ENCODE data around the gene PPP1R3A.

The PPP1R3A gene

DNA sequence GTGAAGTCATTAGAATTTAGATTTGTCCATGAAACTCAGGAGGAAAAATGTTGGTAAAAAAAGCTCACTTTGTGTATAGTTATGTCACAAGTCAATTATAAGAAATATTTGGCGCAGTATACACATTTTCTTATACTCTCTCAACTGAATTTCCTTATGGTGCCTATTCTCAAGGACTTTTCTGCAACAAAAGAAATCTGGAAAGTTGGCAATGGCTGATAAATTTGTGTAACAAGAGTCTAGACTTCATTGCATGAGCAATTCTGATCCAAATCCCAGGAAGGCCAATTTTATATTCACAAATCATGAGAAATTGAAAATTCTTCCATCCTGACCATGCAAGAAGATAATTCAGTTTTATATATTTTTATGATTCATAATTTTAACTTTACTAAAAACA, 35.7 kb downstream of the PPP1R3A start:
- POLR2A ChIA-PET: no interaction called here
- CTCF ChIA-PET: no interaction called here
- H3K4me1 ChIP-seq (ENCODE audit: control insufficient read depth, insufficient read depth, low read length): no peaks in the 10 kb centered on the region
- H3K27ac ChIP-seq (ENCODE audit: extremely low read depth, low read depth, low read length): no peak overlapping the region
- H3K36me3 ChIP-seq (ENCODE audit: control insufficient read depth in 2 of 2, insufficient read depth in 1 of 2, low read length in 2 of 2): no peaks in the 10 kb centered on the region
- TF ChIP-seq, protein P1, sequence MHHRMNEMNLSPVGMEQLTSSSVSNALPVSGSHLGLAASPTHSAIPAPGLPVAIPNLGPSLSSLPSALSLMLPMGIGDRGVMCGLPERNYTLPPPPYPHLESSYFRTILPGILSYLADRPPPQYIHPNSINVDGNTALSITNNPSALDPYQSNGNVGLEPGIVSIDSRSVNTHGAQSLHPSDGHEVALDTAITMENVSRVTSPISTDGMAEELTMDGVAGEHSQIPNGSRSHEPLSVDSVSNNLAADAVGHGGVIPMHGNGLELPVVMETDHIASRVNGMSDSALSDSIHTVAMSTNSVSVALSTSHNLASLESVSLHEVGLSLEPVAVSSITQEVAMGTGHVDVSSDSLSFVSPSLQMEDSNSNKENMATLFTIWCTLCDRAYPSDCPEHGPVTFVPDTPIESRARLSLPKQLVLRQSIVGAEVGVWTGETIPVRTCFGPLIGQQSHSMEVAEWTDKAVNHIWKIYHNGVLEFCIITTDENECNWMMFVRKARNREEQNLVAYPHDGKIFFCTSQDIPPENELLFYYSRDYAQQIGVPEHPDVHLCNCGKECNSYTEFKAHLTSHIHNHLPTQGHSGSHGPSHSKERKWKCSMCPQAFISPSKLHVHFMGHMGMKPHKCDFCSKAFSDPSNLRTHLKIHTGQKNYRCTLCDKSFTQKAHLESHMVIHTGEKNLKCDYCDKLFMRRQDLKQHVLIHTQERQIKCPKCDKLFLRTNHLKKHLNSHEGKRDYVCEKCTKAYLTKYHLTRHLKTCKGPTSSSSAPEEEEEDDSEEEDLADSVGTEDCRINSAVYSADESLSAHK (tag by site-specific recombination; IDR thresholded peaks at IDR 0.05): no peak
- TF ChIP-seq EGR2 (tag by site-specific recombination; IDR thresholded peaks at IDR 0.05; ENCODE audit: low read depth) (no peak), ZNF785 (tag by site-specific recombination; IDR thresholded peaks at IDR 0.05) (no peak), ZNF621 (tag by site-specific recombination; IDR thresholded peaks at IDR 0.05) (no peak), ZNF626 (tag by site-specific recombination; IDR thresholded peaks at IDR 0.05) (no peak), ZNF223 (tag by site-specific recombination; IDR thresholded peaks at IDR 0.05) (no peak), ZNF660 (tag by site-specific recombination; IDR thresholded peaks at IDR 0.05) (no peak), ZBTB17 (tag by site-specific recombination; IDR thresholded peaks at IDR 0.05) (no peak), ZNF560 (tag by site-specific recombination; IDR thresholded peaks at IDR 0.05; ENCODE audit: borderline replicate concordance) (no peak), ZBTB20 (tag by site-specific recombination; IDR thresholded peaks at IDR 0.05) (no peak), ZNF510 (tag by site-specific recombination; IDR thresholded peaks at IDR 0.05; ENCODE audit: insufficient replicate concordance) (no peak), ZIC2 (tag by site-specific recombination; IDR thresholded peaks at IDR 0.05) (no peak), ZNF701 (tag by site-specific recombination; IDR thresholded peaks at IDR 0.05) (no peak), ZBTB21 (tag by site-specific recombination; IDR thresholded peaks at IDR 0.05) (no peak), ZNF169 (tag by site-specific recombination; IDR thresholded peaks at IDR 0.05) (no peak)
- TF ChIP-seq, protein P2, sequence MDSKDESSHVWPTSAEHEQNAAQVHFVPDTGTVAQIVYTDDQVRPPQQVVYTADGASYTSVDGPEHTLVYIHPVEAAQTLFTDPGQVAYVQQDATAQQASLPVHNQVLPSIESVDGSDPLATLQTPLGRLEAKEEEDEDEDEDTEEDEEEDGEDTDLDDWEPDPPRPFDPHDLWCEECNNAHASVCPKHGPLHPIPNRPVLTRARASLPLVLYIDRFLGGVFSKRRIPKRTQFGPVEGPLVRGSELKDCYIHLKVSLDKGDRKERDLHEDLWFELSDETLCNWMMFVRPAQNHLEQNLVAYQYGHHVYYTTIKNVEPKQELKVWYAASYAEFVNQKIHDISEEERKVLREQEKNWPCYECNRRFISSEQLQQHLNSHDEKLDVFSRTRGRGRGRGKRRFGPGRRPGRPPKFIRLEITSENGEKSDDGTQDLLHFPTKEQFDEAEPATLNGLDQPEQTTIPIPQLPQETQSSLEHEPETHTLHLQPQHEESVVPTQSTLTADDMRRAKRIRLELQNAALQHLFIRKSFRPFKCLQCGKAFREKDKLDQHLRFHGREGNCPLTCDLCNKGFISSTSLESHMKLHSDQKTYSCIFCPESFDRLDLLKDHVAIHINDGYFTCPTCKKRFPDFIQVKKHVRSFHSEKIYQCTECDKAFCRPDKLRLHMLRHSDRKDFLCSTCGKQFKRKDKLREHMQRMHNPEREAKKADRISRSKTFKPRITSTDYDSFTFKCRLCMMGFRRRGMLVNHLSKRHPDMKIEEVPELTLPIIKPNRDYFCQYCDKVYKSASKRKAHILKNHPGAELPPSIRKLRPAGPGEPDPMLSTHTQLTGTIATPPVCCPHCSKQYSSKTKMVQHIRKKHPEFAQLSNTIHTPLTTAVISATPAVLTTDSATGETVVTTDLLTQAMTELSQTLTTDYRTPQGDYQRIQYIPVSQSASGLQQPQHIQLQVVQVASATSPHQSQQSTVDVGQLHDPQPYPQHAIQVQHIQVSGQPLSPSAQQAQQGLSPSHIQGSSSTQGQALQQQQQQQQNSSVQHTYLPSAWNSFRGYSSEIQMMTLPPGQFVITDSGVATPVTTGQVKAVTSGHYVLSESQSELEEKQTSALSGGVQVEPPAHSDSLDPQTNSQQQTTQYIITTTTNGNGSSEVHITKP (tag by site-specific recombination; IDR thresholded peaks at IDR 0.05): no peak
- TF ChIP-seq, protein P3, sequence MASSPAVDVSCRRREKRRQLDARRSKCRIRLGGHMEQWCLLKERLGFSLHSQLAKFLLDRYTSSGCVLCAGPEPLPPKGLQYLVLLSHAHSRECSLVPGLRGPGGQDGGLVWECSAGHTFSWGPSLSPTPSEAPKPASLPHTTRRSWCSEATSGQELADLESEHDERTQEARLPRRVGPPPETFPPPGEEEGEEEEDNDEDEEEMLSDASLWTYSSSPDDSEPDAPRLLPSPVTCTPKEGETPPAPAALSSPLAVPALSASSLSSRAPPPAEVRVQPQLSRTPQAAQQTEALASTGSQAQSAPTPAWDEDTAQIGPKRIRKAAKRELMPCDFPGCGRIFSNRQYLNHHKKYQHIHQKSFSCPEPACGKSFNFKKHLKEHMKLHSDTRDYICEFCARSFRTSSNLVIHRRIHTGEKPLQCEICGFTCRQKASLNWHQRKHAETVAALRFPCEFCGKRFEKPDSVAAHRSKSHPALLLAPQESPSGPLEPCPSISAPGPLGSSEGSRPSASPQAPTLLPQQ (tag by site-specific recombination; IDR thresholded peaks at IDR 0.05): no peak
- TF ChIP-seq, protein P4, sequence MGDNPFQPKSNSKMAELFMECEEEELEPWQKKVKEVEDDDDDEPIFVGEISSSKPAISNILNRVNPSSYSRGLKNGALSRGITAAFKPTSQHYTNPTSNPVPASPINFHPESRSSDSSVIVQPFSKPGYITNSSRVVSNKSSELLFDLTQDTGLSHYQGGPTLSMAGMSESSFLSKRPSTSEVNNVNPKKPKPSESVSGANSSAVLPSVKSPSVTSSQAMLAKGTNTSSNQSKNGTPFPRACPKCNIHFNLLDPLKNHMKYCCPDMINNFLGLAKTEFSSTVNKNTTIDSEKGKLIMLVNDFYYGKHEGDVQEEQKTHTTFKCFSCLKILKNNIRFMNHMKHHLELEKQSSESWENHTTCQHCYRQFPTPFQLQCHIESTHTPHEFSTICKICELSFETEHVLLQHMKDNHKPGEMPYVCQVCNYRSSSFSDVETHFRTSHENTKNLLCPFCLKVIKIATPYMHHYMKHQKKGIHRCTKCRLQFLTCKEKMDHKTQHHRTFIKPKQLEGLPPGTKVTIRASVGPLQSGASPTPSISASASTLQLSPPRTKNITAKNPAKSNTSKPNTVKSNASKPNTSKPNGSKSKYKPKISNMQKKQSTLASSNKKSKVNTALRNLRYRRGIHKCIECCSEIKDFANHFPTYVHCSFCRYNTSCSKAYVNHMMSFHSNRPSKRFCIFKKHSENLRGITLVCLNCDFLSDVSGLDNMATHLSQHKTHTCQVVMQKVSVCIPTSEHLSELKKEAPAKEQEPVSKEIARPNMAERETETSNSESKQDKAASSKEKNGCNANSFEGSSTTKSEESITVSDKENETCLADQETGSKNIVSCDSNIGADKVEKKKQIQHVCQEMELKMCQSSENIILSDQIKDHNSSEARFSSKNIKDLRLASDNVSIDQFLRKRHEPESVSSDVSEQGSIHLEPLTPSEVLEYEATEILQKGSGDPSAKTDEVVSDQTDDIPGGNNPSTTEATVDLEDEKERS (tag by site-specific recombination; IDR thresholded peaks at IDR 0.05): no peak
- TF ChIP-seq, protein P5, sequence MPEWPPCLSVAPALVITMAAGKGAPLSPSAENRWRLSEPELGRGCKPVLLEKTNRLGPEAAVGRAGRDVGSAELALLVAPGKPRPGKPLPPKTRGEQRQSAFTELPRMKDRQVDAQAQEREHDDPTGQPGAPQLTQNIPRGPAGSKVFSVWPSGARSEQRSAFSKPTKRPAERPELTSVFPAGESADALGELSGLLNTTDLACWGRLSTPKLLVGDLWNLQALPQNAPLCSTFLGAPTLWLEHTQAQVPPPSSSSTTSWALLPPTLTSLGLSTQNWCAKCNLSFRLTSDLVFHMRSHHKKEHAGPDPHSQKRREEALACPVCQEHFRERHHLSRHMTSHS (tag by site-specific recombination; IDR thresholded peaks at IDR 0.05): no peak
- no peaks in the 10 kb centered on the region for H3K9me3 ChIP-seq (ENCODE audit: control insufficient read depth, insufficient read depth, low read depth, low read length)
- H3K4me3 ChIP-seq (ENCODE audit: low read depth, low read length): no peak overlapping the region
